ENCODE data around the gene CHD6. TPM values are rescaled to one million over a fixed set of nuclear protein-coding genes. Genes with fewer than 3 reads are reported as not detected.

The CHD6 gene
- total RNA-seq, 2 donors from 2014 or later = 27.8 to 29.4 TPM

GRCh38 chr20:41371371-41371770, 246.8 kb downstream of the CHD6 start:
- no peak for ATAC-seq
- intact Hi-C loops (cut with DNase I, micrococcal nuclease) = no loop called here
- DNase-seq = no peak

GRCh38 chr20:41370176-41370575, 248.0 kb downstream of the CHD6 start:
- intact Hi-C loops (cut with DNase I, micrococcal nuclease) = no loop called here
- ATAC-seq (no peak), DNase-seq (no peak)

GRCh38 chr20:41369673-41370072, 248.5 kb downstream of the CHD6 start:
- ATAC-seq (no peak), DNase-seq (no peak)
- intact Hi-C loops (cut with DNase I, micrococcal nuclease) = no loop called here

GRCh38 chr20:41367956-41368355, 250.2 kb downstream of the CHD6 start:
- ATAC-seq = no peak
- intact Hi-C loops (cut with DNase I, micrococcal nuclease) = no loop called here
- DNase-seq = no peak

- ATAC-seq (no peak), DNase-seq (no peak)
- intact Hi-C loops (cut with DNase I, micrococcal nuclease) = no loop called here
Observed at GRCh38 chr20:41367393-41367695, 250.8 kb downstream of the CHD6 start.

- no peak for DNase-seq
- ATAC-seq = no peak
- intact Hi-C loops (cut with DNase I, micrococcal nuclease) = no loop called here
Observed at GRCh38 chr20:41366546-41367392, 251.4 kb downstream of the CHD6 start, which contains the start of gene EMILIN3. TSS of gene EMILIN3 (minus strand) at chr20:41366818. CDS start at chr20:41366634, 184 bp downstream.

- no peak for DNase-seq
- intact Hi-C loops (cut with DNase I, micrococcal nuclease) = no loop called here
- ATAC-seq = no peak
Observed at GRCh38 chr20:41365777-41366545, 252.2 kb downstream of the CHD6 start.

GRCh38 chr20:41364967-41365765, 253.0 kb downstream of the CHD6 start:
- no peak for ATAC-seq
- DNase-seq = no peak
- intact Hi-C loops (cut with DNase I, micrococcal nuclease) = no loop called here

GRCh38 chr20:41364236-41364855, 253.8 kb downstream of the CHD6 start:
- no peak for DNase-seq
- no peak for ATAC-seq
- intact Hi-C loops (cut with DNase I, micrococcal nuclease) = no loop called here

GRCh38 chr20:41363601-41364000, 254.6 kb downstream of the CHD6 start:
- intact Hi-C loops (cut with DNase I, micrococcal nuclease) = no loop called here
- ATAC-seq (no peak), DNase-seq (no peak)

GRCh38 chr20:41362748-41363140, 255.4 kb downstream of the CHD6 start:
- DNase-seq = no peak
- no peak for ATAC-seq
- intact Hi-C loops (cut with DNase I, micrococcal nuclease) = no loop called here

- DNase-seq = no peak
- ATAC-seq = peak; percentile 15
- intact Hi-C loops (cut with DNase I, micrococcal nuclease) = no loop called here
Observed at GRCh38 chr20:41361757-41362747, 256.1 kb downstream of the CHD6 start.

GRCh38 chr20:41360831-41361756, 257.1 kb downstream of the CHD6 start:
- intact Hi-C loops (cut with DNase I, micrococcal nuclease) = no loop called here
- no peak for DNase-seq
- peak; percentile 17 for ATAC-seq

GRCh38 chr20:41359541-41360011, 258.6 kb downstream of the CHD6 start:
- intact Hi-C loops (cut with DNase I, micrococcal nuclease) = no loop called here
- DNase-seq (no peak), ATAC-seq (no peak)

GRCh38 chr20:41358717-41359116, 259.5 kb downstream of the CHD6 start:
- ATAC-seq (peak; percentile 40), DNase-seq (no peak)
- intact Hi-C loops (cut with DNase I, micrococcal nuclease) = no loop called here

GRCh38 chr20:41358230-41358629, 259.9 kb downstream of the CHD6 start:
- no peak for DNase-seq
- no peak for ATAC-seq
- intact Hi-C loops (cut with DNase I, micrococcal nuclease) = no loop called here

Data from left colon (tissue), 2 donors.